Natural killer cell (primary cell): ENCODE results near the gene SGSM2. TPM values are rescaled to one million over a fixed set of nuclear protein-coding genes. Genes with fewer than 3 reads are reported as not detected.

Experiments used
- ATAC-seq, 3 donors: fragments of 150-1000 bp in 2 of 3; fragments of 200-7000 bp in 1 of 3; cut with Tn5 transposase; 1 replicate in 1 of 3; 2 replicates in 2 of 3; pipeline ENCODE4 v1.10.0; 2021; ENCODE audit warnings: mild to moderate bottlenecking in 2 of 3, moderate library complexity in 2 of 3
- DNase-seq, 2 donors: peaks; one replicate each; pipeline versions ENCODE4 v3.0.0 to v3.0.0-alpha.2; 2013 to 2021; ENCODE audit warnings: mixed read lengths in 1 of 2
- H3K27ac ChIP-seq: one replicate; pipeline ENCODE4 v1.5.1; 2013; ENCODE audit warnings: mild to moderate bottlenecking, low read length
- H3K27me3 ChIP-seq: one replicate; pipeline ENCODE4 v1.6.1; 2013; ENCODE audit warnings: low read length; ENCODE audit not compliant: control insufficient read depth, insufficient read depth
- H3K36me3 ChIP-seq: one replicate; pipeline ENCODE4 v1.6.1; 2013; ENCODE audit warnings: low read length; ENCODE audit not compliant: control insufficient read depth, insufficient read depth
- H3K4me1 ChIP-seq: one replicate; pipeline ENCODE4 v1.6.1; 2013; ENCODE audit warnings: low read length; ENCODE audit not compliant: control insufficient read depth, insufficient read depth
- H3K4me3 ChIP-seq: one replicate; pipeline ENCODE4 v1.5.1; 2013; ENCODE audit warnings: low read length
- H3K9me3 ChIP-seq: one replicate; pipeline ENCODE4 v1.6.1; 2013; ENCODE audit warnings: low read length; ENCODE audit not compliant: control insufficient read depth, insufficient read depth
- H3K27ac Mint-ChIP-seq, 2 donors: one replicate each; pipeline ENCODE4 v1.8.0; 2022; ENCODE audit warnings: mild to moderate bottlenecking in 2 of 2, mixed read lengths in 2 of 2, moderate library complexity in 1 of 2
- H3K27me3 Mint-ChIP-seq, 2 donors: one replicate each; pipeline ENCODE4 v1.8.0; 2022; ENCODE audit warnings: low read depth in 2 of 2, mixed read lengths in 2 of 2
- H3K36me3 Mint-ChIP-seq: one replicate; pipeline ENCODE4 v1.8.0; 2022; ENCODE audit warnings: mixed read lengths
- H3K4me1 Mint-ChIP-seq, 2 donors: one replicate each; pipeline ENCODE4 v1.8.0; 2022; ENCODE audit warnings: mixed read lengths in 2 of 2
- H3K4me3 Mint-ChIP-seq: one replicate; pipeline ENCODE4 v1.8.0; 2022; ENCODE audit warnings: mild to moderate bottlenecking, moderate library complexity, mixed read lengths
- H3K9me3 Mint-ChIP-seq, 2 donors: one replicate each; pipeline ENCODE4 v1.8.0; 2022; ENCODE audit warnings: mixed read lengths in 2 of 2
- WGBS: methylation state at CpG from one replicate; pipeline ENCODE4 v1.1.7; 2013; ENCODE audit warnings: missing lambda C conversion rate; ENCODE audit not compliant: insufficient coverage; 5-methylcytosine and 5-hydroxymethylcytosine counted together
- intact Hi-C: fragments of 100-400 bp; cut with micrococcal nuclease; formaldehyde crosslinking; loops from one replicate; pipeline ENCODE4 v1.14.2; 2022
- total RNA-seq, 4 donors: library from RNA; stranded (reverse); fragments of 120-200 nt in 1 of 4; gene quantifications; one replicate each; pipeline versions ENCODE4 v1.2.3 to v1.2.4, GENCODE V29; 2013 to 2022
- TF ChIP-seq, protein P1 (sequence below): fragments of 200-600 bp; IDR thresholded peaks from one replicate; pipeline ENCODE4 v1.8.0; 2022; ENCODE audit warnings: antibody characterized with exemption

The SGSM2 gene
- total RNA-seq, 3 donors from 2014 or later (not counting 1 experiment from before 2014, with no cell fraction given): 65.4 to 75.7 (median 73.6) TPM

DNA sequence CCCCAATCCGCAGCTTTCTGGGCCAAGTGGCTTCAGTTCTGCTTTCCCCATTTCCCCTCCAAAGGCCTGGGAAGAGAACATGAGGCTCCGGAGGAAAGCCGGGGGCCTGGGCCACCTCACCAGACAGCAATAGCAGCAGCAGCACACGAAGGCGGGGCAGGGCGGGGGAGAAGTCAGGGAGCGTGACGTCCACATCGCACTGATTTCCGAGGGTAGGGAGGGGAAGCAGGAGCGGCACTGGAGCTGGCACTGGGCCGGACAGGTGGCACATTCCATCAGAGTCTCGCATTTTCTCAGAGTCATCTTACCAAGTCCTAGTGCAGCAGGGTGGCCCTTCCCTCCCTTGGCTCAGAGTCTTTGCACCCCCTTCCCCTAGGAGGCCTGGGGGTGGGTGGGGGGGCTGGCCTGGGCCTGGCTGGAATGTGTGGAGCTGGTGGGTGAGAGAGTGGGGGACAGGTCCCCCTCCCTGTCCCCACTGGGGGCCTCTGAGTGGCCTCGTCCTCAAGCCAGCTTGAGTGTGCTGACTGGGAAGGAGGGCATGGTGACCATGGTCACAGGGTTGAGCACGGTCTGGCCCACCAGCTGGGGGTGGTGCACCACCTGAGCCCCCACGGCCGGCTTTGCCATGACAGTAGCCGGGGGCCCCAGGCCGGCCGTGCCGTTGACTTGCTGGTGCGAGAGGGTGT lies 49.2 kb downstream of the SGSM2 start:
- Mint-ChIP-seq H3K27ac (no peak overlapping the region), H3K9me3 (no peaks in the 10 kb centered on the region), H3K27me3 (no peaks in the 10 kb centered on the region), H3K4me1 (peaks cover 3 to 21% of the 10 kb centered on the region in 2 donors), H3K36me3 (no peaks in the 10 kb centered on the region), H3K4me3 (no peak overlapping the region)
- intact Hi-C loops: no loop called here
- no peak for DNase-seq
- Histone ChIP-seq H3K9me3 (no peaks in the 10 kb centered on the region), H3K27me3 (no peaks in the 10 kb centered on the region), H3K27ac (no peak overlapping the region), H3K4me1 (peaks cover 22% of the 10 kb centered on the region), H3K36me3 (peaks cover 19% of the 10 kb centered on the region), H3K4me3 (no peak overlapping the region)
- ATAC-seq: no peak
- WGBS: 95% methylated on average over 22 of the region's 22 CpGs
- TF ChIP-seq, protein P1, sequence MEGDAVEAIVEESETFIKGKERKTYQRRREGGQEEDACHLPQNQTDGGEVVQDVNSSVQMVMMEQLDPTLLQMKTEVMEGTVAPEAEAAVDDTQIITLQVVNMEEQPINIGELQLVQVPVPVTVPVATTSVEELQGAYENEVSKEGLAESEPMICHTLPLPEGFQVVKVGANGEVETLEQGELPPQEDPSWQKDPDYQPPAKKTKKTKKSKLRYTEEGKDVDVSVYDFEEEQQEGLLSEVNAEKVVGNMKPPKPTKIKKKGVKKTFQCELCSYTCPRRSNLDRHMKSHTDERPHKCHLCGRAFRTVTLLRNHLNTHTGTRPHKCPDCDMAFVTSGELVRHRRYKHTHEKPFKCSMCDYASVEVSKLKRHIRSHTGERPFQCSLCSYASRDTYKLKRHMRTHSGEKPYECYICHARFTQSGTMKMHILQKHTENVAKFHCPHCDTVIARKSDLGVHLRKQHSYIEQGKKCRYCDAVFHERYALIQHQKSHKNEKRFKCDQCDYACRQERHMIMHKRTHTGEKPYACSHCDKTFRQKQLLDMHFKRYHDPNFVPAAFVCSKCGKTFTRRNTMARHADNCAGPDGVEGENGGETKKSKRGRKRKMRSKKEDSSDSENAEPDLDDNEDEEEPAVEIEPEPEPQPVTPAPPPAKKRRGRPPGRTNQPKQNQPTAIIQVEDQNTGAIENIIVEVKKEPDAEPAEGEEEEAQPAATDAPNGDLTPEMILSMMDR: no peak

DNA sequence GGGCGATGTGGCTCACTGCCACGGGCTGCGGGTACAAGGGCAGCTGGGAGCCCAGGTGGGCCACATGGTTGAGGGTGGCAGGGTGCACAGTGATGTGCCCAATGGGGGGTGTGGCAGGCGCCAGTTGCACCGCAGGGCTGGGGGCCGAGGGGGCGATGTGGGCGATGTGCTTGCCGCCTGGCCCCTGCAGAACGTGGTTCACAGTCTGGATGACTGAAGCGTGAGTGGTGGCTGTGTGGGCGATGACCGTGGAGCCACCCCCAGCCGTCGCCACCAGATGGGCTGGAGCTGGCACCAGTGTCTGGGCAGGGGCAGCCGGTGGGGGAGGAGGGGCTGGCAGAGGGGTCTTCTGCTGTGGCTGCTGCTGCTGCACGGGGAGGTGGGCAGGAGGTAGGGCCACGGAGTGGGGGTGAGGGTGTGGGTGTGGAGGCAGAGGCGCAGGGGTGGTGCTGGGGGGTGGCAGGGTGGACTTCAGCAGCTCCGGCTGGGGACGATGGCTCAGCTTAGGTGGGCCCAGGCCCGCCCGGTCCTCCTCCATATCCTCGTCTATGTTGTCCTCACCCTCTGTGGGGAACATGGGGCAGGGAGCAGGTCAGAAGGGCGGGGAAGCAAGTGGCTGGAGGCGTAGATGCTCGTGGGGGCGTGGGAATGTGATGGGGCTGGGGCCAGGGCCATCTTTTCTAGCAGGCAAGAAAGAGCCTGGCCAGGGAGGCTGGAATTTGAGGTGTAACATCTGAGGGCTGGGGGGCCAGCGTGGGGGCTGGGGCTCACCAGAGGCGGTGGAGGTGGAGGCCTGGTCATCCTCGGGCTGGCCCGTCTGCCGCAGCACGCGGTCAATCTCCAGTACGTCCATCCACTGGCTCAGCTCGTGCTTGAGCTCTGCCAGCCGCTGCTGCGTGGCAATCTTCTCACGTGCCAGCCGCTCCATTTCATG lies 50.1 kb downstream of the SGSM2 start:
- WGBS: 95% methylated on average over 41 of the region's 41 CpGs

GRCh38 chr17:2388020-2388682 lies 50.9 kb downstream of the SGSM2 start:
- H3K4me1 ChIP-seq: peaks cover 22% of the 10 kb centered on the region
- DNase-seq (no peak), ATAC-seq (no peak)
- H3K27me3 Mint-ChIP-seq: no peaks in the 10 kb centered on the region
- peak overlapping the region in 1 of 2 donors; percentile 15 for H3K27ac Mint-ChIP-seq
- H3K4me3 Mint-ChIP-seq: no peak overlapping the region
- intact Hi-C loops: no loop called here
- WGBS: 92% methylated on average over 21 of the region's 21 CpGs
- H3K9me3 ChIP-seq: no peaks in the 10 kb centered on the region
- TF ChIP-seq, protein P1: no peak
- H3K4me3 ChIP-seq: no peak overlapping the region
- no peaks in the 10 kb centered on the region for H3K27me3 ChIP-seq
- peaks cover 19% of the 10 kb centered on the region for H3K36me3 ChIP-seq
- H3K27ac ChIP-seq: no peak overlapping the region
- peaks cover 12 to 31% of the 10 kb centered on the region in 2 donors for H3K4me1 Mint-ChIP-seq
- H3K36me3 Mint-ChIP-seq: no peaks in the 10 kb centered on the region
- no peaks in the 10 kb centered on the region for H3K9me3 Mint-ChIP-seq

More for the DNA sequence above, 50.1 kb downstream of the SGSM2 start:
- TF ChIP-seq, protein P1: no peak
- Histone ChIP-seq H3K9me3 (no peaks in the 10 kb centered on the region), H3K4me3 (no peak overlapping the region), H3K27me3 (no peaks in the 10 kb centered on the region), H3K4me1 (peaks cover 29% of the 10 kb centered on the region), H3K27ac (no peak overlapping the region), H3K36me3 (peaks cover 19% of the 10 kb centered on the region)
- Mint-ChIP-seq H3K36me3 (no peaks in the 10 kb centered on the region), H3K4me1 (peaks cover 11 to 29% of the 10 kb centered on the region in 2 donors), H3K4me3 (no peak overlapping the region), H3K27ac (no peak overlapping the region), H3K27me3 (no peaks in the 10 kb centered on the region), H3K9me3 (no peaks in the 10 kb centered on the region)
- no peak for DNase-seq
- ATAC-seq: no peak
- intact Hi-C loops: no loop called here
